Hepatocyte (in vitro differentiated cells): Measurements from ENCODE around the gene VWA8. TPM values are rescaled to one million over a fixed set of nuclear protein-coding genes. Genes with fewer than 3 reads are reported as not detected.
"Not testable (repeated sequence)": the region's sequence is repeated elsewhere in the genome, so short reads cannot be mapped to it uniquely, and the experiment has no call there.

Source experiments
- DNase-seq: peaks from one replicate; pipeline ENCODE4 v3.0.0-alpha.2; 2016; ENCODE audit warnings: low spot score
- H2AFZ ChIP-seq: fragments of 200-600 bp; sonication (generic); 2 replicates; pipeline ENCODE4 v1.6.0; 2016; ENCODE audit warnings: antibody characterized with exemption, mild to moderate bottlenecking
- H3K27ac ChIP-seq: fragments of 200-600 bp; sonication (generic); 2 replicates; pipeline ENCODE4 v1.5.1; 2016; ENCODE audit warnings: mild to moderate bottlenecking
- H3K27me3 ChIP-seq: fragments of 200-600 bp; sonication (generic); 2 replicates; pipeline ENCODE4 v1.6.1; 2016
- H3K36me3 ChIP-seq: fragments of 200-600 bp; sonication (generic); replicated peaks from 2 replicates; pipeline ENCODE4 v1.5.1; 2016; ENCODE audit warnings: low read depth; ENCODE audit not compliant: insufficient read depth
- H3K4me1 ChIP-seq: fragments of 200-600 bp; sonication (generic); 2 replicates; pipeline ENCODE4 v1.5.1; 2016; ENCODE audit warnings: mild to moderate bottlenecking, moderate library complexity; ENCODE audit not compliant: insufficient read depth
- H3K4me2 ChIP-seq: fragments of 200-600 bp; sonication (generic); 2 replicates; pipeline ENCODE4 v1.6.0; 2016
- H3K4me3 ChIP-seq: fragments of 200-600 bp; sonication (generic); 2 replicates; pipeline ENCODE4 v1.5.1; 2016; ENCODE audit warnings: mild to moderate bottlenecking
- H3K79me2 ChIP-seq: fragments of 200-600 bp; sonication (generic); 2 replicates; pipeline ENCODE4 v1.6.0; 2017; ENCODE audit warnings: mild to moderate bottlenecking
- H3K9me2 ChIP-seq: fragments of 200-600 bp; sonication (generic); replicated peaks from 2 replicates; pipeline ENCODE4 v1.6.0; 2017; ENCODE audit warnings: mild to moderate bottlenecking; ENCODE audit not compliant: insufficient read depth
- H3K9me3 ChIP-seq: fragments of 200-600 bp; sonication (generic); 2 replicates; pipeline ENCODE4 v1.5.1; 2016; ENCODE audit warnings: low read depth, mild to moderate bottlenecking
- H4K20me1 ChIP-seq: fragments of 200-600 bp; sonication (generic); 2 replicates; pipeline ENCODE4 v1.6.0; 2016; ENCODE audit warnings: mild to moderate bottlenecking; ENCODE audit not compliant: insufficient read depth, poor library complexity, severe bottlenecking
- EZH2 ChIP-seq: fragments of 200-600 bp; sonication (generic); IDR thresholded peaks from 2 replicates; pipeline ENCODE4 v1.6.1; 2016; ENCODE audit warnings: antibody characterized with exemption, mild to moderate bottlenecking, borderline replicate concordance
- EZH2phosphoT487 ChIP-seq: fragments of 200-600 bp; sonication (generic); IDR thresholded peaks from one replicate; pipeline ENCODE4 v1.6.1; 2018; ENCODE audit warnings: antibody characterized with exemption, mild to moderate bottlenecking, low read depth, moderate library complexity; ENCODE audit not compliant: unreplicated experiment, severe bottlenecking
- WGBS: methylation state at CpG from one replicate; pipeline ENCODE4 v1.1.6; 2016; ENCODE audit warnings: low lambda C conversion rate; ENCODE audit errors: missing lambda C conversion rate; 5-methylcytosine and 5-hydroxymethylcytosine counted together
- polyA plus RNA-seq: library from polyadenylated mRNA; unstranded; fragments of >200 nt; fragmentation: Nextera tagmentation; extraction: Ambion mirVana; gene quantifications from 2 replicates; pipeline ENCODE4 v1.2.1, GENCODE V29; 2016
- total RNA-seq: library from RNA; depleted of rRNA; stranded (reverse); fragments of >200 nt; gene quantifications from 2 replicates; pipeline ENCODE4 v1.2.3, GENCODE V29; 2014
- TF ChIP-seq, protein P1 (sequence below): fragments of 200-600 bp; sonication (generic); IDR thresholded peaks from 2 replicates; pipeline ENCODE4 v1.5.1; 2016; ENCODE audit warnings: antibody characterized with exemption, mild to moderate bottlenecking; ENCODE audit not compliant: poor library complexity

VWA8 gene
- total and polyA plus RNA-seq, 2 experiments from 2014 or later, result 4.9 to 19.5 TPM

DNA sequence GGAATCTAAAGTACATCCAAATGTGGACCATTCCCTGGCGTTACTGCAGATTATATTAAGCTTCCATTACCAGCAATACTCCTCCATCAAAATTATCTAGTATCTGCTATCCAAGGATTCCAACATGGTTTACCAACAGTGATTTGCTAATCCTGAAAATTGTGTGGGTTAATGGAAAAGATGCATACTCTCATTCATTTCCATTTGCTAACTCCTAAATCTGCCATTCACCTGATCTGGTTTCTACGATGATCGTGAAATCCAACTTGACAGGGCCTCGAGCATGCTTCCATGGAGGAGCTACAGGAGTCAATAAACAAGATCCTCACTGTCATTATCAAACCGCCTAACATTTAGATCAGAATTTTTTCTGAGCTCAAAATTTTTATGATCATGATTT, 382.5 kb downstream of the VWA8 start:
- Histone ChIP-seq H3K4me3 (no peak overlapping the region), H3K9me3 (no peaks in the 10 kb centered on the region), H3K36me3 (no peaks in the 10 kb centered on the region), H3K4me1 (no peaks in the 10 kb centered on the region), H3K27me3 (no peaks in the 10 kb centered on the region), H3K4me2 (no peak overlapping the region), H3K79me2 (no peaks in the 10 kb centered on the region), H2AFZ (no peak overlapping the region), H3K27ac (no peak overlapping the region), H4K20me1 (no peaks in the 10 kb centered on the region), H3K9me2 (no peaks in the 10 kb centered on the region)
- 68% methylated on average over 5 of the region's 5 CpGs for WGBS
- DNase-seq, result no peak
- TF ChIP-seq EZH2, result no peak
- no peak for TF ChIP-seq EZH2phosphoT487
- TF ChIP-seq, protein P1, sequence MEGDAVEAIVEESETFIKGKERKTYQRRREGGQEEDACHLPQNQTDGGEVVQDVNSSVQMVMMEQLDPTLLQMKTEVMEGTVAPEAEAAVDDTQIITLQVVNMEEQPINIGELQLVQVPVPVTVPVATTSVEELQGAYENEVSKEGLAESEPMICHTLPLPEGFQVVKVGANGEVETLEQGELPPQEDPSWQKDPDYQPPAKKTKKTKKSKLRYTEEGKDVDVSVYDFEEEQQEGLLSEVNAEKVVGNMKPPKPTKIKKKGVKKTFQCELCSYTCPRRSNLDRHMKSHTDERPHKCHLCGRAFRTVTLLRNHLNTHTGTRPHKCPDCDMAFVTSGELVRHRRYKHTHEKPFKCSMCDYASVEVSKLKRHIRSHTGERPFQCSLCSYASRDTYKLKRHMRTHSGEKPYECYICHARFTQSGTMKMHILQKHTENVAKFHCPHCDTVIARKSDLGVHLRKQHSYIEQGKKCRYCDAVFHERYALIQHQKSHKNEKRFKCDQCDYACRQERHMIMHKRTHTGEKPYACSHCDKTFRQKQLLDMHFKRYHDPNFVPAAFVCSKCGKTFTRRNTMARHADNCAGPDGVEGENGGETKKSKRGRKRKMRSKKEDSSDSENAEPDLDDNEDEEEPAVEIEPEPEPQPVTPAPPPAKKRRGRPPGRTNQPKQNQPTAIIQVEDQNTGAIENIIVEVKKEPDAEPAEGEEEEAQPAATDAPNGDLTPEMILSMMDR, result no peak

DNA sequence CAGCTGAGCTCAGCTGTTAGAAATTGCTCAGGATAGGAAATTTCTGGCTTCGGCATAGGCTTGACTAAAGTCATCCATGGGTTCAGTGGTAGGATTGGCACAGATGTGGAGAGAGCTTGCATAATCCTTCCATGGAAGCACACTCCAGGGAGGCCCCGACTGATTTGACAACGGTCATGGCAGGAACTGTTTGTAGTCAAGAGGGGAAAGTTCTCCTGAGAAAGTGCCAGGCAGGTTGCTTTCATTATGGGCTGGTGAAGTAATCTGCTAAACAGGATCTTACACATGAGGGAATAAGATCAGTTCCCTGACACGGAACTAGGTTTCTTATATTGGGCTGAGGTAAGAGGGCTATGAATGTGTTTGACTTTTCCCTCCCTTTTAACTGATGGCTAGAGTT, 383.5 kb downstream of the VWA8 start:
- no peak overlapping the region for H3K4me2 ChIP-seq
- WGBS, result 57% methylated on average over 4 of the region's 4 CpGs

DNA sequence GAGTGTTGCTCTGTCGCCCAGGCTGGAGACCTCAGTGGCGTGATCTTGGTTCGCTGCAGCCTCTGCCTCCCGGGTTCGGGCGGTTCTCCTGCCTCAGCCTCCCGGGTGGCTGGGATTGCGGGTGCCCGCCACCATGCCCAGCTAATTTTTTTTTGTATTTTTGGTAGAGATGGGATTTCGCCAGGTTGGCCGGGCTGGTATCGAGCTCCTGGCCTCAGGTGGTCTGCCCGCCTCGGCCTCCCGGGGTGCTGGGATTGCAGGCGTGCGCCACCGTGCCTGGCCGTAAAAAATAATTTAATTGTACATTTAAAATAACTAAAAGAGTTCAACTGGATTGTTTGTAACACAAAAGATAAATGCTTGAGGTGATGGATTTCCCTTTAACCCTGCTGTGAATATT, 387.3 kb downstream of the VWA8 start:
- H3K79me2 ChIP-seq, H3K4me2 ChIP-seq, H3K4me3 ChIP-seq, H3K4me1 ChIP-seq, DNase-seq, H4K20me1 ChIP-seq, H2AFZ ChIP-seq, H3K36me3 ChIP-seq, H3K27me3 ChIP-seq, H3K9me2 ChIP-seq, H3K9me3 ChIP-seq, H3K27ac ChIP-seq: not testable (repeated sequence)
- WGBS, result 97% methylated on average over 19 of the region's 19 CpGs

More for the DNA sequence above, 383.5 kb downstream of the VWA8 start:
- no peaks in the 10 kb centered on the region for H3K9me3 ChIP-seq
- H3K4me3 ChIP-seq, result no peak overlapping the region
- no peak overlapping the region for H3K27ac ChIP-seq
- no peak overlapping the region for H2AFZ ChIP-seq
- no peaks in the 10 kb centered on the region for H4K20me1 ChIP-seq
- H3K9me2 ChIP-seq, result no peaks in the 10 kb centered on the region
- TF ChIP-seq EZH2phosphoT487, result no peak
- no peak for TF ChIP-seq EZH2
- TF ChIP-seq, protein P1, result no peak
- H3K36me3 ChIP-seq, result no peaks in the 10 kb centered on the region
- DNase-seq, result peak; percentile 33
- H3K4me1 ChIP-seq, result no peaks in the 10 kb centered on the region
- H3K79me2 ChIP-seq, result no peaks in the 10 kb centered on the region
- no peaks in the 10 kb centered on the region for H3K27me3 ChIP-seq

DNA sequence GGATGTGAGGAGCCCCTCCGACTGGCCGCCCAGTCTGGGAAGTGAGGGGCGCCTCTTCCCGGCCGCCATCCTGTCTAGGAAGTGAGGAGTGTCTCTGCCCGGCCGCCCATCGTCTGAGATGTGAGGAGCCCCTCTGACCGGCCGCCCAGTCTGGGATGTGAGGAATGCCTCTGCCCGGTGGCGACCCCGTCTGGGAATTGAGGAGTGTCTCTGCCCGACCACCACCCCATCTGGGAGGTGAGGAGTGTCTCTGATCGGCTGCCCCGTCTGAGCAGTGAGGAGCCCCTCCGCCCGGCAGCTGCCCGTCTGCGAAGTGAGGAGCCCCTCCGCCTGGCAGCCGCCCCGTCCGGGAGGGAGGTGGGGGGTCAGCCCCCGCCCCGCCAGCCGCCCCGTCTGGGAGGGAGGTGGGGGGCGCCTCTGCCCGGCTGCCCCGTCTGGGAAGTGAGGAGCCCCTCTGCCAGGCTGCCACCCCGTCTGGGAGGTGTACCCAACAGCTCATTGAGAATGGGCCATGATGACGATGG, 389.0 kb downstream of the VWA8 start:
- 98% methylated on average over 12 of the region's 33 CpGs for WGBS
- not testable (repeated sequence) for H3K36me3 ChIP-seq, H3K9me3 ChIP-seq, H3K27me3 ChIP-seq, H3K4me3 ChIP-seq, DNase-seq, H3K9me2 ChIP-seq, H3K4me2 ChIP-seq, H3K27ac ChIP-seq, H3K79me2 ChIP-seq, H2AFZ ChIP-seq, H4K20me1 ChIP-seq, H3K4me1 ChIP-seq

DNA sequence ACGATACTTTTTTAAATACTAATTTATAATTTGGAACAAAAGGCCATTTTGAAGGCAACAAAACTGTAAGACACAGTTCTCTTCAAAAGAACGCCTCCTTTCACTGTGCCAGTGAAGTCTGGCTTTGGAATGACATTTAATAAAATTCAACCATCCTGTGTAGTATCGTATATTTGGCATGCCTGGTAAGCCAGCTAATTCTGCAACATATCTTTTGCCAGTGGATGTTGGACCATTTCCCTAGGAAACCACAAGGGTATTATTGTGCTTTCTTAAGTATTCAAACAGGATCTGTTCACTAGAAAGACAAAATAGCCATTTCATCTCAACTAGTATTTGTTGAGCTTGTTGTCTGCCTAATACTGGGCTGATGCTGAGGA, 391.9 kb downstream of the VWA8 start:
- Histone ChIP-seq H3K9me2 (no peaks in the 10 kb centered on the region), H3K4me1 (peaks cover 3% of the 10 kb centered on the region), H3K36me3 (no peaks in the 10 kb centered on the region), H4K20me1 (no peaks in the 10 kb centered on the region), H2AFZ (no peak overlapping the region), H3K4me3 (no peak overlapping the region), H3K27me3 (no peaks in the 10 kb centered on the region), H3K27ac (no peak overlapping the region), H3K4me2 (no peak overlapping the region), H3K9me3 (no peaks in the 10 kb centered on the region), H3K79me2 (no peaks in the 10 kb centered on the region)
- no peak for DNase-seq
- 80% methylated on average over 3 of the region's 3 CpGs for WGBS
- TF ChIP-seq EZH2phosphoT487 (no peak), EZH2 (no peak)
- TF ChIP-seq, protein P1, result no peak
